GM23248 (cell line): ENCODE measurements around the gene CTNNA2.

Experiments used
- EZH2 ChIP-seq: fragments of 200-600 bp; sonication (generic); IDR thresholded peaks from 2 replicates; pipeline ENCODE4 v1.6.1; 2018; ENCODE audit warnings: antibody characterized with exemption, mild to moderate bottlenecking; ENCODE audit not compliant: insufficient read depth, poor library complexity, severe bottlenecking
- EZH2phosphoT487 ChIP-seq: fragments of 200-600 bp; sonication (generic); IDR thresholded peaks from 2 replicates; pipeline ENCODE4 v1.6.1; 2018; ENCODE audit warnings: antibody characterized with exemption, moderate library complexity, mild to moderate bottlenecking, low read depth; ENCODE audit not compliant: insufficient read depth

DNA sequence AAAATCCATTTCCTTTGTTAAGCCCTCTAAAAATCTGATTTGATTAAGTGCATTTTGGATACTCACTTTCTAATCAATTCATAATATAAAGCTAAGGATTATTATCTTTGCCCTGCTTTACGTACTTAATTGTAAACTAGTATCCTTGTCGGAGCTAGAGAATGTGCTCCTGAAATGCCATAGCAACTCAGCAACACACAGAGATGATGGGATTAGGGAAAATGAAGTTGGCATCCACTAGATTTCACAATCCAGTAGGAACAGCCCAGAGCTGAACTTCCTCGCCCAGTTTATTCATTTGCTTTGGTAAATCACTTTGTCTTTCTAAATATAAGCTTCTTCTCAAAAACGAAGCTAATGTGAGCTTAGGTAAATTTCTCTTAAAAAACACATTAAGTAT lies 386.3 kb downstream of the CTNNA2 start:
- TF ChIP-seq EZH2phosphoT487 = no peak
- TF ChIP-seq EZH2 = no peak
